ENCODE results near the gene VSIG2.

The VSIG2 gene

GRCh38 chr11:124746621-124747243, 5.3 kb downstream of the VSIG2 start:
- H3K36me3 ChIP-seq (ENCODE audit: insufficient read depth, low read length): no peaks in the 10 kb centered on the region
- peaks cover 15% of the 10 kb centered on the region for H3K4me1 ChIP-seq (ENCODE audit: insufficient read depth, low read length)
- H3K27ac ChIP-seq (ENCODE audit: low read depth, low read length): no peak overlapping the region
- no peak overlapping the region for H3K9ac ChIP-seq (ENCODE audit: low read depth, low read length)
- peak overlapping the region; percentile 68 for H3K4me3 ChIP-seq (ENCODE audit: low read length)
- WGBS: under 1% methylated on average over 37 of the region's 37 CpGs
- H3K27me3 ChIP-seq (ENCODE audit: insufficient read depth, low read length): peaks cover 99% of the 10 kb centered on the region
- H3K9me3 ChIP-seq (ENCODE audit: insufficient read depth, low read depth, low read length): no peaks in the 10 kb centered on the region

DNA sequence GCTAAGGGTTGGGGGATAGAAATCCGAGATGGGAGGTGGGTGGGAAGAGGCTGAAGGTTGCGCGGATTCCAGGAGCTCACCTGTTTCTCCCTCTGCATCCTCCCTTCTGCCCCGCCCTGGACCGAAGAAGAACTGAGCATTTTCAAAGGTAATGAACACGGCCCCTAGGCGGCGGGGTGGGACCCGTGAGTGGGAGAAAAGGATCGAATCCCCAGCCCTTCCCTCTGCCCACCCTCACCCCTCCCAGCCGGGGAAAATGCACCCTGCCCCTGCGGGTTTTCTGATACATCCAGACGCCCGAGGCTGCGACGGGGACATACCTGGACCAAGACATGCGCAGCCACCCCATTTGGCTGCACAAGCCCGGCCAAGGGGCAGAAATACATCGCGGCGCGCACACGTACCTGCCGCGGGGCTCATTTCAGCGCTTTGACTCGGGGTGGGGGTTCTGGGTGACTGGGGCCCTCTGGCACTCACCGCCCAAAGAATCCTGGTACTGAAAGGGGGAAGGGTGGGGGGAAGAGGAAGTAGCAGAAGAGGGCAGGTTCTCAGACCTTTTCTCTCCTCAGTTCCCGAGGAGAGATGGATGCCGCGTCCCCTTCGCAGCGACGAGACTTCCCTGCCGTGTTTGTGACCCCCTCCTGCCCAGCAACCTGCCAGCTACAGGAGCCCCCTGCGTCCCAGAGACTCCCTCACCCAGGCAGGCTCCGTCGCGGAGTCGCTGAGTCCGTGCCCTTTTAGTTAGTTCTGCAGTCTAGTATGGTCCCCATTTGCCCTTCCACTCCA, 6.0 kb downstream of the VSIG2 start:
- Histone ChIP-seq H3K4me1 (ENCODE audit: insufficient read depth, low read length) (peaks cover 15% of the 10 kb centered on the region), H3K9me3 (ENCODE audit: insufficient read depth, low read depth, low read length) (no peaks in the 10 kb centered on the region), H3K27me3 (ENCODE audit: insufficient read depth, low read length) (peaks cover 99% of the 10 kb centered on the region), H3K4me3 (ENCODE audit: low read length) (peak overlapping the region; percentile 68), H3K27ac (ENCODE audit: low read depth, low read length) (no peak overlapping the region), H3K36me3 (ENCODE audit: insufficient read depth, low read length) (no peaks in the 10 kb centered on the region), H3K9ac (ENCODE audit: low read depth, low read length) (no peak overlapping the region)
- WGBS: under 1% methylated on average over 38 of the region's 41 CpGs

- WGBS: 3% methylated on average over 44 of the region's 44 CpGs
- H3K9ac ChIP-seq (ENCODE audit: low read depth, low read length): no peak overlapping the region
- no peak overlapping the region for H3K27ac ChIP-seq (ENCODE audit: low read depth, low read length)
- no peaks in the 10 kb centered on the region for H3K36me3 ChIP-seq (ENCODE audit: insufficient read depth, low read length)
- H3K27me3 ChIP-seq (ENCODE audit: insufficient read depth, low read length): peaks cover 99% of the 10 kb centered on the region
- H3K4me1 ChIP-seq (ENCODE audit: insufficient read depth, low read length): peaks cover 15% of the 10 kb centered on the region
- no peaks in the 10 kb centered on the region for H3K9me3 ChIP-seq (ENCODE audit: insufficient read depth, low read depth, low read length)
- peak overlapping the region; percentile 68 for H3K4me3 ChIP-seq (ENCODE audit: low read length)
These were observed 6.7 kb downstream of the VSIG2 start for GRCh38 chr11:124745270-124745834.

DNA sequence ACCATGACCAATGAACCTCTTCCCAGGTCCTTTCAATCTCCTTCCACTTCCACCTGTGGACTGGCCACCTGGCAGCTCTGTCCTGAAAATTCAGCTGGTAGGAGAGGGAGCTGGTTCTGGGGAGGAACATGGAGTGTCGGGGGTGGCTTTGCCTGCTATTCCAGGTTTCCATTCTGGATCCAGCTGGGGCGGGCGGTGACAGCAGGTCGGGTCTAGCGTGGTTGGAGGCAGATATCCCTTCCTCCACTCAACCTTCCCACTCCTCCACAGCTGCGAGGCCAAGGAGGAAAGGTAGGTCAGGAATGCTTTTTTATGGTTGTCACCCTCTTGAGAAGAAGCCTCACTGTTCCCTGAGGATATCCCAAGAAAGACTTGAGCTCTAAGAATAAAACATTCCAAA, 9.0 kb downstream of the VSIG2 start:
- 81% methylated on average over 6 of the region's 6 CpGs for WGBS
- Histone ChIP-seq H3K9ac (ENCODE audit: low read depth, low read length) (no peak overlapping the region), H3K27me3 (ENCODE audit: insufficient read depth, low read length) (peaks cover 95% of the 10 kb centered on the region), H3K4me1 (ENCODE audit: insufficient read depth, low read length) (peaks cover 21% of the 10 kb centered on the region), H3K4me3 (ENCODE audit: low read length) (no peak overlapping the region), H3K27ac (ENCODE audit: low read depth, low read length) (no peak overlapping the region), H3K9me3 (ENCODE audit: insufficient read depth, low read depth, low read length) (no peaks in the 10 kb centered on the region), H3K36me3 (ENCODE audit: insufficient read depth, low read length) (no peaks in the 10 kb centered on the region)

DNA sequence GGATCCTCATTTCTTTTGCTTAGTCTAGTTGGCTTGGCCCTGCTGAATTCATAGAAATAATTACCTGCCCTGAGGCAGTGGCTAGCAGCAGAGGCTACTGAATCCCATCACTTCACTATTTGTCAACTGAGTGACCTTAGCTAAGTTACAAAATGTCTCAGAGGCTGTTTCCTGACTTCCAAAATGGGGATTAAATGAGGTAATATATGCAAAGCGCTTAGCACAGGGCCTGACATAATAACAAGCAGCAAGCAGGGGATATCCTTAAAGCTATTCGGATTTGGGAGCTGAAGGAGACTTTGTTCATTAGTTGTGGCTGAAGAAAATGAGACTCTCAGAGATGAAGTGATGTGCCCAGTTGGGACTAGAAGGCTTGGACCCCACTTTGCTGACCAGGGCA, 9.5 kb downstream of the VSIG2 start:
- Histone ChIP-seq H3K9ac (ENCODE audit: low read depth, low read length) (no peak overlapping the region), H3K9me3 (ENCODE audit: insufficient read depth, low read depth, low read length) (no peaks in the 10 kb centered on the region), H3K4me3 (ENCODE audit: low read length) (no peak overlapping the region), H3K4me1 (ENCODE audit: insufficient read depth, low read length) (peaks cover 17% of the 10 kb centered on the region), H3K27ac (ENCODE audit: low read depth, low read length) (no peak overlapping the region), H3K36me3 (ENCODE audit: insufficient read depth, low read length) (no peaks in the 10 kb centered on the region), H3K27me3 (ENCODE audit: insufficient read depth, low read length) (peaks cover 95% of the 10 kb centered on the region)
- 74% methylated on average over 2 of the region's 2 CpGs for WGBS

DNA sequence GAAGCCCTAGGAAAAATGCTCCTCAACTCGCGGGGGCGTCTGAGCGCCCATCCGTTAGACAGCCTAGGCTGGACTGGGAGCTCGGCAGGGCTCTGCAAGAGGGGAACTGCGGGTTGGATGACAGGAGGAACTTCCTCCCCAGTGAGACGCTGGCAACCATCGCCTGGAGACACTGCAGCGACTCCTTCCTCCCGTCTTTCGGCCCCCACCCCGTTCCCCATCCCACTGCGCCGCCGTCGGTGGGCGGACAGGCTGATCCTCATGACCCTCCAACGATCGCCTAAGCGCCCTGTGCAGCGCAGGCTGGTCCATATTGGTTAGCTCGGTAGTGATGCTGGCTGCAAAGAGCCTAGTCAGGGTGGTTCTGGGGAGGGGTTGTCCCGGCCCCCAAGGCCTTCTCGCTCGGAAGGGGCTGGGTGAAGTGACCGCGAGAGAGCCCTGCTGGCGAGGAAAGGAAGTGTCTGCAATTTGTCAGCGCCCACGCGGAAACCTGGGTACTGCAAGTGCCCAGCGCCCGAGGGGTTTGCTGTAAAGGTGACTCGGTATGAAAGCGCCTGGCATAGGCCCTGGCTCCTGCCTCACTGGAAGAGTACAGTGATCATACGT, 11.7 kb downstream of the VSIG2 start:
- H3K36me3 ChIP-seq (ENCODE audit: insufficient read depth, low read length): no peaks in the 10 kb centered on the region
- H3K27ac ChIP-seq (ENCODE audit: low read depth, low read length): no peak overlapping the region
- H3K27me3 ChIP-seq (ENCODE audit: insufficient read depth, low read length): peaks cover 96% of the 10 kb centered on the region
- H3K4me3 ChIP-seq (ENCODE audit: low read length): peak overlapping the region; percentile 50
- peaks cover 12% of the 10 kb centered on the region for H3K4me1 ChIP-seq (ENCODE audit: insufficient read depth, low read length)
- no peak overlapping the region for H3K9ac ChIP-seq (ENCODE audit: low read depth, low read length)
- no peaks in the 10 kb centered on the region for H3K9me3 ChIP-seq (ENCODE audit: insufficient read depth, low read depth, low read length)
- 7% methylated on average over 37 of the region's 37 CpGs for WGBS

DNA sequence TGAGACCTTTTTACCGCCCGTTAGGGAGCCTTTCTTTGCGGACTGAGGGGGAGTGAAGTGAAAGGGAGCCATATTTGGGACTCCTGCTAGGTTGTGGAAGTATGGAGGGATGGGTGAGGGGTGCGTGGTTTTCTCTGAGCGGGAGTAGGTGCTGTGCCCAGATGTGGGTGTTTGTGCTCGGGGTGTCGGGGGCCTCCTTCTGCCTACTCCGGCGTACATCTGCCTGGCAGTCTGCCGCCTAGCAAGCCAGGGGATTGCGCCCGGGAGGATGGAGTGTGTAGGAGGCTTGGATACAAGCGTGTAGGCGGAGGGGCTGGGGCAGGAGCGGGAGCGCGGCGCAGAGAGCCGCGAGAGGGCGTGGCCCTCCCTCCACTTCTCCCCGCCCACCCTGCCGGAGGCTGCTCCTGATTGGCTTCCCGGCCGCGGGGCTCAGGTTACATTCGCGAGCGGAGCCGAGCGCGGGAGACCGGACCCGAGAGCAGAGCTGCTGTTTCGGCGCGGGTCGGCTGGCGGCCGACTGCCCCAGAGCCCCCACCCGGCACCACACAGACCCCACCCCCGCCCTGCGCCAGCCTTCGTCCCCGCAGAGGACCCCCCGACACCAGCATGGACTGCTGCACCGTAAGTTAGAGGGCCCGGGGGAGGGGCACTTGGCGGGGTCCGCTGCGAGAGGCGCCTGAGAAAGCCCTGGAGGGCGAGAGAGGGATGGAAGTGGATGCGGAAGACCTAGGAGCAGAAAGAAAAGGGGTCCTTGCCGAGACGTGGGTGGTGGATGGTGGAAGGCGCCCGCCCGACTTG, 12.4 kb downstream of the VSIG2 start, which contains the start of gene NRGN:
Gene NRGN, plus strand, starts transcription at position 464 of the 798 bp plus-strand sequence. Its CDS starts 143 bp downstream, at position 607.
- Histone ChIP-seq H3K27me3 (ENCODE audit: insufficient read depth, low read length) (peaks cover 96% of the 10 kb centered on the region), H3K4me1 (ENCODE audit: insufficient read depth, low read length) (peaks cover 7% of the 10 kb centered on the region), H3K9ac (ENCODE audit: low read depth, low read length) (no peak within 1 kb of the TSS; the same call in 1 of the 2 replicates)

DNA sequence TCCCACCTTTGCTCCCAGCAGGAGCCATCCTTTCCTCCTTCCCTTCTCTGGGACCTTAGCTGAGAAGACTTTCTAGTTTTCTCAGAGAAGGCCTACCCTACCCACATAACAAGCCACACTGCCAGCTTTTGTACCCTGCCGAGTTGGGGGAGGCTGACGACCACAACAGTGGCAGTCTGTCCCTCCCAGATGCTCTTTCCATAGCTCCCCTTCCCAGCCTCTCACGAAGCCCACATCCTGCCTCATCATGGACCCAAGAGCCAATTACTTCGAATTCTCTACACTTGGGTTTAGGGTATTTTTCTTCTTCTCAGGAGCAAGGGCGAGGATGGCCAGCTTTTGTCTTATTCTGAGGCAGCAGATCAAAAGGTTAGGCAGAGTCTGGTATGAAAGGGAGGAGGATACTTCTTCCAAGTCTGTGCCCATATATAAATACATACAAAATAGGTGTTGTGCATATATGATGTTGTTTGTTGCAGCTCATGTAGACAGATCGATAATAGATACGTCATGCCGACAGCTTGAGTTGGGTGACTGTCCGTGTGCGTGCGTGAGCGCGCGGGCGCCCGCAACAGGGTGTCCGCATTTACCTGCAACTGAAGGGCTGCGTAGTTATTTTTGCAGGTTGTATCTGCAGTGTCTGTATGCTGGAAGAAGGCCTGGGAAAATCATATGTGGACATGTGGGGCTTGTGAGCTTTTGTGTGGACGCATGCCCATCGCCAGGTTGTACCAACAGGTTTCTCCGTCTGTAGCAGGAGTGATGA, 13.2 kb downstream of the VSIG2 start:
- no peak overlapping the region for H3K27ac ChIP-seq (ENCODE audit: low read depth, low read length)
- no peaks in the 10 kb centered on the region for H3K9me3 ChIP-seq (ENCODE audit: insufficient read depth, low read depth, low read length)
- no peaks in the 10 kb centered on the region for H3K36me3 ChIP-seq (ENCODE audit: insufficient read depth, low read length)
- 86% methylated on average over 21 of the region's 21 CpGs for WGBS
- H3K4me3 ChIP-seq (ENCODE audit: low read length): peak overlapping the region; percentile 50
- H3K27me3 ChIP-seq (ENCODE audit: insufficient read depth, low read length): peaks cover 94% of the 10 kb centered on the region
- H3K4me1 ChIP-seq (ENCODE audit: insufficient read depth, low read length): peaks cover 6% of the 10 kb centered on the region
- no peak overlapping the region; the same call in 1 of the 2 replicates for H3K9ac ChIP-seq (ENCODE audit: low read depth, low read length)

More for the DNA sequence above, 12.4 kb downstream of the VSIG2 start, which contains the start of gene NRGN:
- WGBS: under 1% methylated on average over 56 of the region's 59 CpGs
- peak within 1 kb of the TSS; percentile 50 for H3K4me3 ChIP-seq (ENCODE audit: low read length)
- H3K36me3 ChIP-seq (ENCODE audit: insufficient read depth, low read length): no peaks in the 10 kb centered on the region
- no peaks in the 10 kb centered on the region for H3K9me3 ChIP-seq (ENCODE audit: insufficient read depth, low read depth, low read length)
- no peak within 1 kb of the TSS for H3K27ac ChIP-seq (ENCODE audit: low read depth, low read length)

GRCh38 chr11:124737638-124738305, 14.3 kb downstream of the VSIG2 start:
- Histone ChIP-seq H3K9ac (ENCODE audit: low read depth, low read length) (no peak overlapping the region), H3K9me3 (ENCODE audit: insufficient read depth, low read depth, low read length) (no peaks in the 10 kb centered on the region), H3K27ac (ENCODE audit: low read depth, low read length) (no peak overlapping the region), H3K27me3 (ENCODE audit: insufficient read depth, low read length) (peaks cover 83% of the 10 kb centered on the region), H3K4me3 (ENCODE audit: low read length) (no peak overlapping the region), H3K36me3 (ENCODE audit: insufficient read depth, low read length) (no peaks in the 10 kb centered on the region), H3K4me1 (ENCODE audit: insufficient read depth, low read length) (peaks cover 6% of the 10 kb centered on the region)
- 79% methylated on average over 5 of the region's 7 CpGs for WGBS

DNA sequence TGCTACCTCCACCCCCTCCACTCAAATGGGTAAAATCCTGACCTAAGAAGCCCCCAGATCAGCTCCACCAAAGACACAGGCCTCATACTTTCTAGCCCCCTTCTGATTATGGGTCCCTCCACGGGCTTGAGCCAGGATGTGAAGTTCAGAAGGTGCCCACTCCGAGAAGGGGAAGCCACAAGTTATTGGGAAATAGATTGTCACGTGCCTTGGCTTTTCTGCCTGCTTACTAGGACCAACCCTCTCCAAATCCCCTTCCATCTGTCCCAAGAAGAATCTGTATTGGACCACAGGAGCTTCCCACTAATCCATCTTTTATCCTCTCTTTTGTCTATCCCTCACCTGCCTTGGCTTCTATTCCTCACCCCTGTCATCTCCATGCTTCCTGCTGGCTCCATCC, 15.3 kb downstream of the VSIG2 start:
- H3K36me3 ChIP-seq (ENCODE audit: insufficient read depth, low read length): no peaks in the 10 kb centered on the region
- no peaks in the 10 kb centered on the region for H3K9me3 ChIP-seq (ENCODE audit: insufficient read depth, low read depth, low read length)
- peaks cover 73% of the 10 kb centered on the region for H3K27me3 ChIP-seq (ENCODE audit: insufficient read depth, low read length)
- H3K9ac ChIP-seq (ENCODE audit: low read depth, low read length): no peak overlapping the region
- H3K27ac ChIP-seq (ENCODE audit: low read depth, low read length): no peak overlapping the region
- peaks cover 6% of the 10 kb centered on the region for H3K4me1 ChIP-seq (ENCODE audit: insufficient read depth, low read length)
- no peak overlapping the region for H3K4me3 ChIP-seq (ENCODE audit: low read length)
- 85% methylated on average over 3 of the region's 3 CpGs for WGBS
